HG03064 (cell line): Measurements from ENCODE around the gene SLC39A9.
"Not testable (repeated sequence)": the region's sequence is repeated elsewhere in the genome, so short reads cannot be mapped to it uniquely, and the experiment has no call there.

Experiments
- ATAC-seq: cut with Tn5 transposase; IDR thresholded peaks from one replicate; pipeline ENCODE4 v1.9.1; 2021; ENCODE audit warnings: low read depth; ENCODE audit not compliant: unreplicated experiment

SLC39A9 gene

DNA sequence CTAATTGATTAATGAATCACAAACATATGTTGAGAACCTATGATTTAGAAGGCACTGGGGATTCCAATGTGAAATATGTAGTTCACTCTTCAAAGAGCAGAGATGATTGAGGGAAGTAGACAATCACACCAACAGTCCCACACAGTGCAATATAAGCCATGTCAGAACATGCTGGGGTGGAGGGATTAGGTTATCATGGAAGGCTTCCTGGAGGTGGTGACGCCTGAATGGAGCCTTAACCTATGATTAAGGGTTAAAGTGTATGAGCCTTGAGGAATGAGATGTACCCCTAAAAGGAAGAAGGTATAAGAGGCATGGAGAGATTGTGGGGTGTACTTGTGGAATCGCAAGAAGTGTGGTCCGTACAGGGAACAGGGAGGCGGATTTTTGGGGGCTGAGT, 31.7 kb upstream of the SLC39A9 start:
- no peak for ATAC-seq

- ATAC-seq = no peak
Observed at GRCh38 chr14:69368381-69368780, 30.1 kb upstream of the SLC39A9 start.

- ATAC-seq = no peak
Observed at GRCh38 chr14:69370061-69370460, 28.4 kb upstream of the SLC39A9 start.

DNA sequence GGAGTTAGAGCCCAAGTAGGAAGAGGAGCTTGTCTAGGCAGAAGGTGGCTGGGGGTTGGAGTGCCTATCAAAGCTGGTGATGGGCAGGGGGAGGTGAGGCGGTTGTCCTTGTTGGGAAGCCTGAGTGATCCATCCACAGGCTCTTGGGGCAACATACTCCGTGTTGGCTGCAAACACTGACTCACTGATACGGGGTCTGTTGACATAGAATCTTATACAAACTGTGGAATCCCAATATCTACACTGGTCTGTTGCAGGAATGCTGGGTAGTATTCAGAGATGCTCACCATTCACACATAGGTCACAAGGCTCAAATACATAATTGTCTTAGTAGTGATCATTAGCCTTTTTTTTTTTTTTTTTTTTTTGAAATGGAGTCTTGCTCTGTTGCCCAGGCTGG, 26.3 kb upstream of the SLC39A9 start:
- ATAC-seq = no peak

DNA sequence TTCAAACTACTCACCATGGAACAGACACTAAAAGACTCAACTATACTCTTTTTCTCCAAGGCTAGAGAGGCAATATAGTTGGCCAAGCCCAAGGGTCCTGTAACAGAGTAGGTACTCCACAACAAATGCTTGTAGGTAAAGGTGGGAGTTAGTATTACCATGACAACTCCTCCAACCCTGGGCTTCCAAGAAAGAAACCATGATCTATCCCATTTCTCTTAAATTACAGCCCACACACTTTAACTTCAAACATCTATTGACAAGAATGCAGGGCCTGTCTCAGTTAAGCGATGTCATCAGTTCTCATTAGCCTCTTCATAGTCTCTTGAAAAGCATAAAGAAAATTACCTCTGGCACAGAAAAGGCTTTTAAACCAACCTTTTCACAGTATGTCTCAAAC, 25.4 kb upstream of the SLC39A9 start:
- no peak for ATAC-seq

- no peak for ATAC-seq
Observed at GRCh38 chr14:69374235-69374634, 24.3 kb upstream of the SLC39A9 start.

GRCh38 chr14:69375182-69375581, 23.3 kb upstream of the SLC39A9 start:
- ATAC-seq = no peak

GRCh38 chr14:69375722-69376121, 22.8 kb upstream of the SLC39A9 start:
- ATAC-seq = no peak

DNA sequence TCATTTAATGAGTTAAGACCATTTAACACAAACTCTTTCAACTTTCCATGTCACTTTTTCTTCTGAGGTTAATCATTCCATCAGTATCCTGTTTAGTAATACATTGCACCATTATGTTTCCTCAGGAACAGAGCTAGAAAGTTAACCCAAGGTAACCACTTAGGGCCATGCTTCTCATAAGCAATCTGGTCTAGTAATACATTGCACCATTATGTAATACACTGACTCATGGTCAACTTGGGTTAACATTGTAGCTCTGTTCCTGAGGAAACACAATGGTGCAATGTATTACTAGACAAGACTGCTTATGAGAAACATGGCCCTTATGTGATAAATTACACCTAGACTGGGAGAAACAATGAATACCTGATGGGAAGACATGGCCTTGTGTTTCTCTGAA, 22.1 kb upstream of the SLC39A9 start:
- no peak for ATAC-seq

- ATAC-seq = no peak
Observed at GRCh38 chr14:69378274-69378673, 20.2 kb upstream of the SLC39A9 start.

- ATAC-seq = no peak
Observed at GRCh38 chr14:69387311-69387710, 11.2 kb upstream of the SLC39A9 start.

DNA sequence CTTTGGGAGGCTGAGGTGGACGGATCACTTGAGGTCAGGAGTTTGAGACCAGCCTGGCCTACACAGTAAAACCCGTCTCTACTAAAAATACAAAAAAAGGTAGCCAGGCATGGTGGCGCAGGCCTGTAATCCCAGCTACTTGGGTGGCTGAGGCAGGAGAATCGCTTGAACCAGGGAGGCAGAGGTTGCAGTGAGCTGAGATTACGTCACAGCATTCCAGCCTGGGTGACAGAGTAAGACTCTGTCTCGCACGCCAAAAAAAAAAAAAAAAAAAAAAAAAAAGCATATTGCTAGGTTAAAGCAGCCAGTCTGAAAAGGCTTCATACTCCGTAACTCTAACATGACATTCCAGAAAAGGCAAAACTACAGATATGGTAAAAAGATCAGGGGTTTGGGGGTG, 7.1 kb upstream of the SLC39A9 start:
- ATAC-seq = not testable (repeated sequence)

- ATAC-seq = no peak
Observed at GRCh38 chr14:69392481-69392880, 6.0 kb upstream of the SLC39A9 start.

GRCh38 chr14:69395929-69396328, 2.6 kb upstream of the SLC39A9 start:
- no peak for ATAC-seq

DNA sequence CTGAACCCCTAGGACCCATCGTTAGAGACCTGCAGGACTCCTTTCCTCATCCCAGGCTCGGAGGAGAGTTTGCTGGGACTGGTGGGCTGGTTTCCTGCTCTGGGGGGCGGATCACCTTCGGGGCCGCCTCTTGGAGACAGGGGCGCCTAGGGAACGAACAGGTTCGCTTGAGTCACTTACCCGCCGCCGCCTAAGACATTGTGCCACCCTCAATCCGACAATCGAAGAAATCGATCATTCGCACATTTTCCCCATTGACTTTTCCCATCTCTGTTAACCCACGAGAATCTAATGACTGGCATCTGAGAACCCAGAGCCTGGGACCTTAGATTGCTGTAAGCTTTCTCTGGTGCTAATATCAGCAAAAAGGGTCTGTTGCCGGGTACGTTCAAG, 322 bp downstream of the SLC39A9 start:
- no peak for ATAC-seq

DNA sequence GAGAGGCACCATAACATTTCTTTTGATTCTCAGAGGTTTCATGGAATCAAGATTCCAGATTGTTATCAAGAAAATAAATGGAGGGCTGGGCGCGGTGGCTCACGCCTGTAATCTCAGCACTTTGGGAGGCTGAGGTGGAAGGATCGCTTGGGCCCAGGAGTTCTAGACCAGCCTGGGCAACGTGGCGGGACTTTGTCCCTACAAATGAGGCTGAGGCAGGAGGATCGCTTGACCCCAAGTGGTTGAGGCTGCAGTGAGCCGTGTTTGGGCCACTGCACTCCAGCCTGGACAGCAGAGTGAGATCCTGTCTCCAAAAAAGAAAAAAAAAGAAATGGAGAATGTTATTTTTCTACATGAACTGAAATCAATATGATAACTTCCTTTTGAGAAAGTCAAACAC, 1.3 kb downstream of the SLC39A9 start:
- ATAC-seq = no peak

DNA sequence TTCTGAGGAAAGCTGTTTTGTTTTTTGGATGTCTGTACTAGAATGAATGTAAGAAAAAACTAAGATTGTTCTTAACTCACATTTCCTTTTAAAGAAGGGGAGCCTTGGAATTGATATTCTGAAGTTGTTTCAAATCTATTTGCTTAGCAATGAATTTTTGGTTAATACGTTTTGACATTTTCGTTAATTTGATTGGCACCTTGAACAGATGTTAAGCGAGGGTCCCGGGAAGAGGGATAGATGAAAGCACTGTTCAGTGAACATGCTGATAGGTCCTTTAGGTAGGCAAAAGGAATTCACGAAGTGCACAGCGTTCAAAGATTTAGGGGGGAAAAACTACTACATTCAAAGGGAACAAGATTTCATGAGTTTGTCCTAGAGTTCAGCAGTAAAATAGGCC, 1.7 kb downstream of the SLC39A9 start:
- ATAC-seq = no peak

GRCh38 chr14:69401841-69402240, 3.3 kb downstream of the SLC39A9 start:
- ATAC-seq = no peak

DNA sequence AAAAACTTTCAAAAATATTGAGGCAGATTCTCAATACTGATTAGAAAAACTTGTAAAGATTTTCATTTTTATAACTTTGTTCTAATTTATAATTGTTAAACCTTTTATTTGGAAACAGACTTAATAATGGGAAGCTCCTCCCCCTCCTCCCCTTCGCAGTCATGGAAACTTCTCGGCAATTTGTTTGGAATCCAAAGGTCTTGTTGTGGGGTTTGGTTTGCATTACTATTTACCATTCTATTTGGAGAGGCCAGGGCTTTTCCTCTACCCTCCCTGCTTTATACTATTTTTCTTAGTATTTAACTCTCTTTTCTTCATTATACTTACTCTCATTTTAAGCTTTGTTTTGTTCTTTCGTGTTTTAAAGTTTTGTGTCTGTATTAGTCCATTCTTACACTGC, 6.0 kb downstream of the SLC39A9 start:
- no peak for ATAC-seq

DNA sequence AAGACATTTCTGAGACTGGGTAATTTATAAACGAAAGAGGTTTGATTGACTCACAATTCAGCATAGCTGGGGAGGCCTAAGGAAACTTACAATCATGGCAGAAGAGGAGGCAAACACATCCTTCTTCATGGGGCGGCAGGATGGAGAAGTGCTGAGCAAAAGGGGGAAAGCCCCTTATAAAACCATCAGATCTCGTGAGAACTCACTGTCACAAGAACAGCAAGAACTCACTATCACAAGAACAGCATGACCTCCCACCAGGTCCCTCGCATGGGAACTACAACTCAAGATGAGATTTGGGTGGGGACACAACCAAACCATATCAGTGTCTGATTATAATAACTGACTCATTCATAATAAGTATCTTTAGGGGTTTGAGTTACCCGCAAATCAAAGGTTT, 6.4 kb downstream of the SLC39A9 start:
- ATAC-seq = no peak

DNA sequence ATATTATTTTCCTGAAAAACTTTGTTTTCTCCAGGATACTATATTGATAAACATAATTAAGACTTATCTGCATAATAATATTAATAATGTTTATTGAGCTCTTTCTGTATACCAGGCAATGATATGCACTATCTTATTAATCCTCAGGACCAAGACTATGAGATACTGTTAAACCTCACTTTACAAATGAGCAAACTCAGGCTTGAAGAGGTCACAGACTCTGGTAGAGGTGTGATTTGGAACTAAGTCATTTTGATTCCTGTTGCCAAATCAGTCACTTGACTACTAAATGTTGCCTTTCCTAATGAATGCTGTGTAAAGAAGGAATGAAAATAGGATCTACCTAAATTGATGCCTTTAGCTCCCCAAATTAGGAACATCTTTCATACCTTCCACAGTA, 7.3 kb downstream of the SLC39A9 start:
- no peak for ATAC-seq

- no peak for ATAC-seq
Observed at GRCh38 chr14:69408331-69408960, 10.0 kb downstream of the SLC39A9 start.

- ATAC-seq = no peak
Observed at GRCh38 chr14:69413483-69413882, 15.0 kb downstream of the SLC39A9 start.
